ENCODE results near the gene AOC2. TPM values are rescaled to one million over a fixed set of nuclear protein-coding genes. Genes with fewer than 3 reads are reported as not detected.
"Not testable (repeated sequence)": the region's sequence is repeated elsewhere in the genome, so short reads cannot be mapped to it uniquely, and the experiment has no call there.

AOC2 gene
- total RNA-seq, 4 donors from 2014 or later, result 0.93 to 1.7 (median 1.3) TPM

- peaks cover 23 to 37% of the 10 kb centered on the region in 2 donors for H3K4me1 ChIP-seq
- no peaks in the 10 kb centered on the region for H3K36me3 ChIP-seq
- WGBS, 2 donors, result 84 to 88% methylated on average over 3 to 4 of the region's 4 CpGs
- no peak for DNase-seq
- TF ChIP-seq POLR2A (IDR thresholded peaks at IDR 0.05) (no peak), CTCF (IDR thresholded peaks at IDR 0.05) (no peak)
- no peaks in the 10 kb centered on the region for H3K27me3 ChIP-seq
- H3K27ac ChIP-seq, result peak overlapping the region in 1 of 3 donors; percentile 73
- intact Hi-C loops (cut with DNase I), result no loop called here
- H3K9me3 ChIP-seq, result no peaks in the 10 kb centered on the region
- no peak overlapping the region for H3K4me3 ChIP-seq (replicated peaks in 1 of 3)
Measured at GRCh38 chr17:42866216-42866615, 21.8 kb downstream of the AOC2 start.

GRCh38 chr17:42866631-42867575 lies 22.5 kb downstream of the AOC2 start:
- H3K4me3 ChIP-seq (replicated peaks in 1 of 3), result no peak overlapping the region
- H3K4me1 ChIP-seq, result peaks cover 23 to 37% of the 10 kb centered on the region in 2 donors
- no peaks in the 10 kb centered on the region for H3K36me3 ChIP-seq
- DNase-seq, result no peak
- no peak for TF ChIP-seq CTCF (IDR thresholded peaks at IDR 0.05)
- TF ChIP-seq POLR2A (IDR thresholded peaks at IDR 0.05), result no peak
- no peaks in the 10 kb centered on the region for H3K9me3 ChIP-seq
- H3K27ac ChIP-seq, result no peak overlapping the region
- intact Hi-C loops (cut with DNase I), result no loop called here
- 53 to 73% methylated on average over 8 to 11 of the region's 12 CpGs for WGBS, 2 donors
- no peaks in the 10 kb centered on the region for H3K27me3 ChIP-seq

- intact Hi-C loops (cut with DNase I); DNase-seq; H3K36me3 ChIP-seq; H3K27ac ChIP-seq; H3K9me3 ChIP-seq; H3K4me3 ChIP-seq (replicated peaks in 1 of 3); H3K27me3 ChIP-seq: not testable (repeated sequence)
- 94% methylated on average over 11 of the region's 21 CpGs; no CpG with 5 or more reads in 1 of the 2 donors for WGBS, 2 donors
- peaks cover 23 to 37% of the 10 kb centered on the region in 2 donors for H3K4me1 ChIP-seq
Measured at GRCh38 chr17:42867694-42868261, 23.4 kb downstream of the AOC2 start.

GRCh38 chr17:42868338-42868737 lies 24.0 kb downstream of the AOC2 start:
- no peak overlapping the region for H3K4me3 ChIP-seq (replicated peaks in 1 of 3)
- H3K27ac ChIP-seq, result no peak overlapping the region
- no peaks in the 10 kb centered on the region for H3K36me3 ChIP-seq
- intact Hi-C loops (cut with DNase I), result no loop called here
- no peaks in the 10 kb centered on the region for H3K9me3 ChIP-seq
- DNase-seq, result no peak
- peaks cover 23 to 37% of the 10 kb centered on the region in 2 donors for H3K4me1 ChIP-seq
- no peaks in the 10 kb centered on the region for H3K27me3 ChIP-seq
- TF ChIP-seq CTCF (IDR thresholded peaks at IDR 0.05) (no peak), POLR2A (IDR thresholded peaks at IDR 0.05) (no peak)
- 94 to 97% methylated on average over 10 to 12 of the region's 12 CpGs for WGBS, 2 donors

- H3K36me3 ChIP-seq, result no peaks in the 10 kb centered on the region
- 90 to 98% methylated on average over 4 of the region's 4 CpGs for WGBS, 2 donors
Measured at GRCh38 chr17:42871647-42872046, 27.3 kb downstream of the AOC2 start.

More at GRCh38 chr17:42871647-42872046, 27.3 kb downstream of the AOC2 start:
- Histone ChIP-seq H3K9me3 (no peaks in the 10 kb centered on the region), H3K4me3 (replicated peaks in 1 of 3) (no peak overlapping the region), H3K27me3 (no peaks in the 10 kb centered on the region), H3K4me1 (peaks cover 0 to 11% of the 10 kb centered on the region in 2 donors), H3K27ac (no peak overlapping the region)
- DNase-seq, result no peak
- TF ChIP-seq CTCF (IDR thresholded peaks at IDR 0.05), result no peak
- no peak for TF ChIP-seq POLR2A (IDR thresholded peaks at IDR 0.05)
- intact Hi-C loops (cut with DNase I), result no loop called here

All from thyroid gland (tissue), 4 donors.